ENCODE results near the gene HEG1.

Gene HEG1

GRCh38 chr3:124997303-124998246 lies 58.2 kb downstream of the HEG1 start:
- TF ChIP-seq TAF1 (IDR thresholded peaks at IDR 0.05; ENCODE audit: borderline replicate concordance, low read depth, low read length) (no peak), POLR2A (IDR thresholded peaks at IDR 0.05; ENCODE audit: low read depth, low read length) (no peak), POLR2AphosphoS5 (IDR thresholded peaks at IDR 0.05; ENCODE audit: low read depth, low read length) (no peak)
- no peak for FAIRE-seq
- no peak for DNase-seq (ENCODE audit: insufficient read length)

- FAIRE-seq (peak; percentile 87), DNase-seq (ENCODE audit: insufficient read length) (peak; percentile 34)
- TF ChIP-seq TAF1 (IDR thresholded peaks at IDR 0.05; ENCODE audit: borderline replicate concordance, low read depth, low read length): no peak
- TF ChIP-seq POLR2A (IDR thresholded peaks at IDR 0.05; ENCODE audit: low read depth, low read length): no peak
- TF ChIP-seq POLR2AphosphoS5 (IDR thresholded peaks at IDR 0.05; ENCODE audit: low read depth, low read length): no peak
These were observed 60.3 kb downstream of the HEG1 start for GRCh38 chr3:124995460-124995994.

GRCh38 chr3:124993466-124993865 lies 62.3 kb downstream of the HEG1 start:
- TF ChIP-seq TAF1 (IDR thresholded peaks at IDR 0.05; ENCODE audit: borderline replicate concordance, low read depth, low read length) (no peak), POLR2AphosphoS5 (IDR thresholded peaks at IDR 0.05; ENCODE audit: low read depth, low read length) (no peak), POLR2A (IDR thresholded peaks at IDR 0.05; ENCODE audit: low read depth, low read length) (no peak)
- no peak for DNase-seq (ENCODE audit: insufficient read length)
- no peak for FAIRE-seq

GRCh38 chr3:124992041-124992440 lies 63.8 kb downstream of the HEG1 start:
- DNase-seq (ENCODE audit: insufficient read length) (no peak), FAIRE-seq (no peak)
- no peak for TF ChIP-seq TAF1 (IDR thresholded peaks at IDR 0.05; ENCODE audit: borderline replicate concordance, low read depth, low read length)
- TF ChIP-seq POLR2AphosphoS5 (IDR thresholded peaks at IDR 0.05; ENCODE audit: low read depth, low read length): no peak
- TF ChIP-seq POLR2A (IDR thresholded peaks at IDR 0.05; ENCODE audit: low read depth, low read length): no peak

GRCh38 chr3:124986192-124987143 lies 69.3 kb downstream of the HEG1 start:
- no peak for DNase-seq (ENCODE audit: insufficient read length)
- FAIRE-seq: no peak
- no peak for TF ChIP-seq POLR2A (IDR thresholded peaks at IDR 0.05; ENCODE audit: low read depth, low read length)
- TF ChIP-seq POLR2AphosphoS5 (IDR thresholded peaks at IDR 0.05; ENCODE audit: low read depth, low read length): no peak
- TF ChIP-seq TAF1 (IDR thresholded peaks at IDR 0.05; ENCODE audit: borderline replicate concordance, low read depth, low read length): no peak

GRCh38 chr3:124985349-124985748 lies 70.4 kb downstream of the HEG1 start:
- TF ChIP-seq POLR2A (IDR thresholded peaks at IDR 0.05; ENCODE audit: low read depth, low read length) (no peak), POLR2AphosphoS5 (IDR thresholded peaks at IDR 0.05; ENCODE audit: low read depth, low read length) (no peak), TAF1 (IDR thresholded peaks at IDR 0.05; ENCODE audit: borderline replicate concordance, low read depth, low read length) (no peak)
- FAIRE-seq (no peak), DNase-seq (ENCODE audit: insufficient read length) (no peak)

- DNase-seq (ENCODE audit: insufficient read length): no peak
- TF ChIP-seq POLR2A (IDR thresholded peaks at IDR 0.05; ENCODE audit: low read depth, low read length): no peak
- no peak for TF ChIP-seq TAF1 (IDR thresholded peaks at IDR 0.05; ENCODE audit: borderline replicate concordance, low read depth, low read length)
- TF ChIP-seq POLR2AphosphoS5 (IDR thresholded peaks at IDR 0.05; ENCODE audit: low read depth, low read length): no peak
- FAIRE-seq: no peak
These were observed 71.0 kb downstream of the HEG1 start for GRCh38 chr3:124984754-124985153.

GRCh38 chr3:124982855-124983254 lies 72.9 kb downstream of the HEG1 start:
- DNase-seq (ENCODE audit: insufficient read length): no peak
- no peak for FAIRE-seq
- TF ChIP-seq POLR2A (IDR thresholded peaks at IDR 0.05; ENCODE audit: low read depth, low read length): no peak
- TF ChIP-seq TAF1 (IDR thresholded peaks at IDR 0.05; ENCODE audit: borderline replicate concordance, low read depth, low read length): no peak
- TF ChIP-seq POLR2AphosphoS5 (IDR thresholded peaks at IDR 0.05; ENCODE audit: low read depth, low read length): no peak

GRCh38 chr3:124981472-124981871 lies 74.3 kb downstream of the HEG1 start:
- DNase-seq (ENCODE audit: insufficient read length) (no peak), FAIRE-seq (no peak)
- TF ChIP-seq POLR2A (IDR thresholded peaks at IDR 0.05; ENCODE audit: low read depth, low read length) (no peak), POLR2AphosphoS5 (IDR thresholded peaks at IDR 0.05; ENCODE audit: low read depth, low read length) (no peak), TAF1 (IDR thresholded peaks at IDR 0.05; ENCODE audit: borderline replicate concordance, low read depth, low read length) (no peak)

- TF ChIP-seq POLR2AphosphoS5 (IDR thresholded peaks at IDR 0.05; ENCODE audit: low read depth, low read length) (no peak), POLR2A (IDR thresholded peaks at IDR 0.05; ENCODE audit: low read depth, low read length) (no peak), TAF1 (IDR thresholded peaks at IDR 0.05; ENCODE audit: borderline replicate concordance, low read depth, low read length) (no peak)
- FAIRE-seq (no peak), DNase-seq (ENCODE audit: insufficient read length) (no peak)
These were observed 77.2 kb downstream of the HEG1 start for GRCh38 chr3:124978627-124979026.

- FAIRE-seq: no peak
- no peak for TF ChIP-seq POLR2AphosphoS5 (IDR thresholded peaks at IDR 0.05; ENCODE audit: low read depth, low read length)
- TF ChIP-seq POLR2A (IDR thresholded peaks at IDR 0.05; ENCODE audit: low read depth, low read length): no peak
- TF ChIP-seq TAF1 (IDR thresholded peaks at IDR 0.05; ENCODE audit: borderline replicate concordance, low read depth, low read length): no peak
- DNase-seq (ENCODE audit: insufficient read length): no peak
These were observed 79.4 kb downstream of the HEG1 start for GRCh38 chr3:124976383-124976782.
